Central memory CD4-positive, alpha-beta T cell (primary cell): ENCODE results near the gene WDR4.
"Not testable (repeated sequence)": the region's sequence is repeated elsewhere in the genome, so short reads cannot be mapped to it uniquely, and the experiment has no call there.

Source experiments
- DNase-seq: peaks from one replicate; pipeline ENCODE4 v3.0.0; 2022

The WDR4 gene

GRCh38 chr21:42837421-42838211 lies 41.7 kb downstream of the WDR4 start:
- DNase-seq = no peak

GRCh38 chr21:42836767-42837301 lies 42.5 kb downstream of the WDR4 start:
- no peak for DNase-seq

- no peak for DNase-seq
Observed at GRCh38 chr21:42836402-42836666, 43.0 kb downstream of the WDR4 start.

GRCh38 chr21:42835611-42836401 lies 43.5 kb downstream of the WDR4 start:
- no peak for DNase-seq

GRCh38 chr21:42835211-42835610 lies 44.1 kb downstream of the WDR4 start:
- DNase-seq = no peak

GRCh38 chr21:42834726-42835191 lies 44.6 kb downstream of the WDR4 start:
- no peak for DNase-seq

- no peak for DNase-seq
Observed at GRCh38 chr21:42833859-42834725, 45.2 kb downstream of the WDR4 start.

GRCh38 chr21:42833439-42833815 lies 45.9 kb downstream of the WDR4 start:
- peak; percentile 44 for DNase-seq

GRCh38 chr21:42832321-42832630 lies 47.1 kb downstream of the WDR4 start:
- not testable (repeated sequence) for DNase-seq

GRCh38 chr21:42830456-42831455 lies 48.6 kb downstream of the WDR4 start:
- DNase-seq = no peak

GRCh38 chr21:42829954-42830353 lies 49.4 kb downstream of the WDR4 start:
- DNase-seq = no peak

GRCh38 chr21:42829417-42829816 lies 49.9 kb downstream of the WDR4 start:
- no peak for DNase-seq

- DNase-seq = no peak
Observed at GRCh38 chr21:42827588-42827987, 51.8 kb downstream of the WDR4 start.

GRCh38 chr21:42820616-42821465 lies 58.5 kb downstream of the WDR4 start:
- DNase-seq = no peak

- no peak for DNase-seq
Observed at GRCh38 chr21:42819861-42820615, 59.3 kb downstream of the WDR4 start.

- DNase-seq = peak; percentile 54
Observed at GRCh38 chr21:42818328-42818749, 61.0 kb downstream of the WDR4 start.

GRCh38 chr21:42815217-42815616 lies 64.1 kb downstream of the WDR4 start:
- DNase-seq = no peak

GRCh38 chr21:42812528-42813241 lies 66.7 kb downstream of the WDR4 start:
- not testable (repeated sequence) for DNase-seq

GRCh38 chr21:42811960-42812359 lies 67.4 kb downstream of the WDR4 start:
- no peak for DNase-seq
